Suprapubic skin (tissue), 4 donors: ENCODE data around the gene RTL10.

Experiments used
- CTCF ChIP-seq, 2 donors: fragments of 200-600 bp in 1 of 2; fragments of 450-650 bp in 1 of 2; sonication (generic) in 1 of 2; IDR thresholded peaks; one replicate each; pipeline ENCODE4 v1.5.1; 2016 to 2019; ENCODE audit warnings: antibody characterized with exemption in 2 of 2, mild to moderate bottlenecking in 1 of 2, moderate library complexity in 1 of 2
- EP300 ChIP-seq: sonication (generic); formaldehyde crosslinking; IDR thresholded peaks from one replicate; pipeline ENCODE4 v1.6.1; 2017; ENCODE audit warnings: antibody characterized with exemption
- POLR2A ChIP-seq, 2 donors: fragments of 450-650 bp; IDR thresholded peaks; one replicate each; pipeline ENCODE4 v1.6.1; 2017; ENCODE audit warnings: antibody characterized with exemption in 2 of 2, mild to moderate bottlenecking in 2 of 2, moderate library complexity in 2 of 2
- POLR2AphosphoS5 ChIP-seq, 3 donors: sonication (generic); formaldehyde crosslinking; IDR thresholded peaks; one replicate each; pipeline ENCODE4 v1.6.1; 2017; ENCODE audit warnings: antibody characterized with exemption in 3 of 3

- no peak for TF ChIP-seq POLR2AphosphoS5 (IDR thresholded peaks at IDR 0.05)
- TF ChIP-seq CTCF (IDR thresholded peaks at IDR 0.05): no peak
- no peak for TF ChIP-seq POLR2A (IDR thresholded peaks at IDR 0.05)
- TF ChIP-seq EP300: no peak
Observed at GRCh38 chr22:19898145-19898544, 43.5 kb upstream of the RTL10 start.
